Pons (tissue), 1 donor: Measurements from ENCODE around the gene PRKAR1B.

Experiments used
- DNase-seq: peaks from one replicate; pipeline ENCODE4 v3.0.0-alpha.2; 2016; ENCODE audit warnings: low spot score

PRKAR1B gene

DNA sequence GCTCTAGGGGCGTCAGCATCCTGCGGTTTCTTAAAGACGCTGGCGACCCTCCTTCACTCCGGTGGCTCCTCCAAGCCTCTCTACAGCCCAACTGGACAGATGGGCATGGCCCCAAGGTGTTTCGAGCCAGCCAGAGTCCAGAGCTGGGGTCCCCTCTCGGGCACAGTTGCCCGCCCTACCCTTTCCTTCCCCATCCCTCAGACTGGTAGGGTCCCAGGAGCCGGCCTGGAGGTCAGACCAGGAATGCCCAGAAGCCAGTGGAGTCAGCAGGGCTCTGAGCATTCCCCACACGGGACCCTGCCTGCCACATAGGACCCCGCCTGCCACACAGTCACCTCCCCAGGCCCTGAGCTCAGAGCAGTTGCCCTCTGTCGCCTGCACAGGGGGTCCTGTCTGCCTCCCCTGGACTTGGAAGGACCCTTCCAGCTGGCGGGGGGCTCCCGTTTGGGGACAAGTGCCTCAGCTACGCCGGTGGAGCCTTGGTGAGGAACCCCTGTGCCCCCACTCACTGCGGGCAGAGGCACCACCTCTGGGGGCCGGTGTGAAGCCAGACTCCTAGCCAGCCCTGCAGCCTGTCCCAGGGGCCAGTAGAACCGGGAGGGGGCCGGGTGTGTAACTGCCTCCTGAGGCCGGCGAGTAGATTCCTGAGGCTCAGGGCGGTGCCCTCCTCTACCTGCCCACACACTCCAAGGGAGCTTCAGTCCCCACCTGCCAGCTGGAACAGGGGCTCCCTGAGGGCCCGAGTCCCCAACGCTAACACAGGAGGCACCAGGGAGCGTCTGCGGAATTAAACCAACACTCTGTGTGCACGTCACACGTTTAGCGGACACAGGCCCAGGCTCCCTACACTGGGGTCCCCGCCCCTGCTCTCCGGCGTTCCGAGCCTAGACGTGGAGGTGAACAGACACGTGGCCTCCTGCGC lies 188.1 kb downstream of the PRKAR1B start:
- DNase-seq: no peak

DNA sequence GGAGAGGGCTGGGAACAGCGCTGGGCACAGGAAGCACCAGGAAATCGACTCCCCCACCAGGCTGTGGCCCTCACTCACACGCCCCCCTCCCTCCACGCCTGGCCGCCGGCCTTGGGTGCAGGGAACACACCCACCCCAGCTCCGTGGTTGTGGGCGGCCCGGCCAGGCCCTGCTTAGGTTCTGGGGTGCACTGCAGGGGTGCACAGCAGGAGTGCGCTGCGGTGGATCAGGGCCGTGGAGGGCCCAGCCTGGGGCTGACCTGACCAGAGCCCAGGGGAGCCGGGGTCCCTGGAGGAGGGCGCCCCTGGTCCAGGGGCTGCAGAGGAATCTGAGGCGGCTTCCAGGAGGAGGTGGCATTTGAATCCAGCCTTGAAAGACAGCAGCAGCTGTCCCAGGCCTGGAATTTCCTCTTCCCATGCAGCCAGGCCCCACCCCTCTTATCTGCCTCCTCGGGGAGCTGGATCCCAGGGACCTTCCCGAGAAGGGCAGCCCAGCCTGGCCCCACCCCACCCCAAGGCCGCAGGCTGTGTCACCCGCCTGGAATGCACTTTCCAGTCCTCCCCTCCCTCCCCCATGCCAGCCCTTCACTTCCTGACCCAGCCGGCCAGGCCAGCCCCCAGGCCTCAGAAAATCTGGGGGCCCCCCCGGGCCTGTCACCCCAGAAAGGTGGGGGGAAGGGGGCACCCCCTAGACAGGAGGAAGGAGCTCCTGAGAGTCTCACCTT lies 189.0 kb downstream of the PRKAR1B start:
- no peak for DNase-seq

DNA sequence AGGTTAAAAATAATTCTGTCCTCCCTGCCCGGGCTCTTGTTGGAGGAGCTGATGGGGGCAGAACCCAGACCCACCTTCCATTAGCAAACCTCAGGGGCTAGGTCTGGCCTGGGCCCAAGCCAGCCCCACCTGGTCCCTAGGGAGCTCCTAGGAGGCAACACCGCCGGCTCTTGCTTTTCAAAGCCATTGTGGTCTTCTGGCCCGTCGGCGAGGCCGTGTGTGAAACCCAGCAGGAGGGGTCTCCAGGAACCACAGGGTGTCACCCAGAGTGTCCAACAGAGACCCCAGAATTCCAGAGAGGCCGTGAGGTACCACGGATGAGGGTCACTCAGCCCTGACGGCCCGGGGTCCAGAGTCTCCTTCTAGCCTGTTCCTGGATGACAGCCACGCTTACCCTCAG lies 190.8 kb downstream of the PRKAR1B start:
- DNase-seq: no peak

DNA sequence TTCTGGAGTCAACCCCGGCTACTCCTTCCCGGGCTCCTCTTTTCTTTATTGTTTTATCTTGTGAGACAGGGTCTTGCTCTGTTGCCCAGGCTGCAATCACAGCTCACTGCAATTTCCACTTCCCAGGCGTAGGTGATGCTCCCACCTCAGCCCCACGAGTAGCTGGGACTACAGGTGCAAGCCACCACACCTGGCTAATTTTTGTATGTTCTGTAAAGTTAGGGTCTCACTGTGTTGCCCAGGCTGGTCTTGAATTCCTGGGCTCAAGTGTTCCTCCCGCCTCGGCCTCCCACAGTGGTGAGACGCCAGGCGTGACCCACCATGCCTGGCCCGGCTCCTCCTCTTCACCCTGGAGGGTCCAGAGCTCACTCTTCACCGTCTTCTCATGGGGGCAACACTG lies 192.1 kb downstream of the PRKAR1B start:
- DNase-seq: no peak

DNA sequence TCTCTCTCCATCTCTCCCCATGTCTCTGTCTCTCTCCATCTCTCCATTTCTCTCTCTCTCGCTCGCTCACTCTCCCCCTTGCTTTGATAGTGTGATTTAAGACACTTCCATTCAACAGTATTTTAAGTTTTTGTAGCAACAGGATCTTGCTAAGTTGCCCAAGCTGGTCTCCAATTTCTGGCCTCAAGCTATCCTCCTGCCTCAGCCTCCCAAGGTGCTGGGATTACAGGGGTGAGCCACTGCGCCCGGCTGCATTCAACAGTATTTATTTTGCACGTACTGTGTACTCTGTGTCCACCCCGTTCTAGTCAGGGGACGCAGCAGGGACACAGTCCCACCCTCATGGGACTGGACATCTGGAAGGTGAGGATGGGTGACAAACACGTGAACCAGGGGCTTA lies 193.0 kb downstream of the PRKAR1B start:
- no peak for DNase-seq

DNA sequence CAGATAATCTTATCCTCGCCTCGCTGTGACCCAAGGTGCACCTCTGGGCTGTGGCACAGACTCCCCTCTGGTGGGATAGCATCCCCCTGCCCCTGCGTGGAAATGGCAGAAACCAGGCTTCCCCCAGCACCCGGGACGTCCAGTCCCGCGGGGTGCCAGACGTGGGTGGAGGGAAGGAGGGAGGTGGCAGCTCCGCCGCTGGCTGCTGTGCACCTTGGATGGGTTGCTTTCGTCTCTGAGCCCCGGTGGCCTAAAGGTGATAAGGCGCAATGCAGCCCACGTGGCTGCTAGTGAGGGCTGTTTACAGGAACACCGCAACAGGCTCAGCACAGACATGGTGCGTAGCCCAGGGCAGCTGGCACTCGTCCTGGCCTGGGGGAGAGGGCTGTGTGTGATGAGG lies 193.8 kb downstream of the PRKAR1B start:
- no peak for DNase-seq

DNA sequence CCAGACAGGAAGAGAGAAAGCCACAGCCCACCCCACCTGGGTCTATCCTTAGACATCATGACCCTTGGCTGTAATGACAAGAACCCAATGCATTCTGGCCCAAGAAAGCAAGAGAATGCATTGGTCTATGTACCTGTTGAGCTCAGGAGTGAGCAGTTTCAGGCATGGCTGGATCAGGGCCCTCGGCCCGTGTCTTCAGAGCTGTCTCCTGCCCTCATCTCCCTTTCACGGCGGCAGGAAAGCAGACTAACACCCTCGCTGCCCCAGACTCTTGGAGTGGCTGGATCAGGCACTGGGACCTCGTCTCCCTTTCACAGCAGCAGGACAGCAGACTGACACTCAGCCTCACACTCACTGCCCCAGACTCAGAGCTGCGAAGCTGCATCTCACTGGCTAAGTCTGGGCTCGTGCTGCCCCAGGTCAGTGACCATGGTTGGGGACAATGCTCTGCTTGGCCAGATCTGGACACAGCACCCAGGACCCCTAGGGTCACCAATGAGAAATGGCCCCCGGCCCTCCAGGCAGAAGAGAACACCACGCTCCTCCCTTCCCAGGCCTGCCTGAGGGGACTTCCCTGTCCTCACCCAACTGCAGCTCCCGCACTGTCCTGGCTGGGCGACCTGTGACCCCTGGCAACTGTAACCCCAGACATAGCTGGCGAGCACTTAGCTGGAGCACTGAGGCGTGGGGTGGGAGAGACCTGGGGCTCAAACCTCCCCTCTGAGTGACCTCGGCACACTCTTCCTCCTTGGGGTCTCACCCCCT lies 194.5 kb downstream of the PRKAR1B start:
- no peak for DNase-seq

DNA sequence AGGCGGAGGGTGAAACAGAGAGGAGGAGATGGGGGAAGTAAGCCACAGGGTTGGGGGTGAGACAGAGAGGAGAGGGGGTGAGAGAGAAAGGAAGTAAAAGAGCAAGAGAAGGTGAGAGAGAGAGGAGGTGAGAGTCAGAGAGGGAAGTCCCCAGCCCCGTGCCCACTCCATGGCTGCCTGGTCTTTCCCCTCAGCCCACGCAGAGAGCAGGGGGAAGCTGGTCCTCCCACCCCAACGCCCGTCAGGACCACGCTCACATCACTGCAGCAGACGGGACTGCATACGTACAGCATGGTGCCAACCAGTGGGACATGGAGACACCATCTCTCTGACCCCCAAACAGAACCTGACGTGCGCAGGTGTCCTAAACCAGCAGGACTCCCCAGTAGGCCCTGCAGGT lies 195.3 kb downstream of the PRKAR1B start:
- DNase-seq: no peak

DNA sequence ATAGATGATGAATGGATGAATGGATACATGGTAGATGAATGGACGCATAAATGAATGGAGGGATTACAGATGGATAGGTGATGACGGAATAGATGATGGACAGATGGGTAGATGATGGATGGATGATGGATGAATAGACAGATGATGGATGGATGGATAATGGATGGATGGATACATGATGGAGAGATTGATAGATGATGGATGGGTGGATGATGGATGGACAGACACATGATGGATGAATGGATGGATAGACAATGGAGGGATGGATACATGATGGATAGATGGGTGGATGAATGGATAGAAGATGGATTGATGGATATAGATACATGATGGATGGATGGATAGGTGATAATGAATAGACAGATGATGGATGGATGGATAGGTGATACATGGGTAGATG lies 198.6 kb downstream of the PRKAR1B start:
- DNase-seq: no peak

DNA sequence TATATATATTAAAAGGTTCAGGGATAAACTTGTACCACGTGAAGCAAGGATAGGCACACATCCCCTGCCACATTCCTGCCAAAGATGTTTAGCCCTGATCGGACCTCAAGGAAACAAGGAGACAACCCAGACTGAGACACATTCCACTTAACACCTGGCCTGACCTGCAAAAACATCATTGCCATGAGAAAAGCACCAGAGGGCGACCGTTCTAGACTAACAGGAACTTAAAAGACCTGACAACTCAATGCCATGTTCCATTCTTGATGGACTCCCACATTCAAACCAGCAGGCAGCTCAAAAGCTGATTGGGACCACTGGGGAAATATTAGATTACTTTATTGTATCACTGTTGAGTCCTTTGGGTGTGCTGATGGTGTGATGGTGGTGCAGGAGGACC lies 199.4 kb downstream of the PRKAR1B start:
- no peak for DNase-seq

DNA sequence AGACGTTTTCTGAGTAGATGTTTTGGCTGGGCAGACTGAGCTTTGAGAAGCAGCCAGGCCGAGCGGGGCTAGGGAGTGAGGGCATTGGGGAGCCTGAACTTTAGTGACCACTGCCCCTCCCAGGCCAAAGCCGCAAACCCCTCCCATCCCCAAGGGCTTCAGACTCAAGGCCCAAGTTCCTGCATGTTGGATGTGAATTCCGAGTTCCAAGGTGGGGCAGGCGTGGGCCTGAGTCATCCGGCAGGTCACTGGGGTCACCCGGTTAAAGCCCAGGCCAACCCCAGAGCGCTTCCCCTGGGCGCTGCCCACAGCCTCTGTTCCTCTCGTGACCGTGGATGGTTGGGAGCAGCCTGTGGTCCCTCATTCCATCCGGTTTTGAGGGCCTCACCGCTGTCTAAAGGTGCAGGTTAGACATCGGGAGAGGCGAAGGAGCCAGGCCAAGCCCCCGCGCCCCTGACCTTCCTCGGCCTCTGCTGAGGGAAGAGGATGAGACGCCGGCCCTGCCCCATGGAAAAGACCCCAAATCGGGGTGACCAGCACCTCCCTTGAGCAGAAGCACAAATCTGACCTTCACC lies 200.5 kb downstream of the PRKAR1B start:
- no peak for DNase-seq

DNA sequence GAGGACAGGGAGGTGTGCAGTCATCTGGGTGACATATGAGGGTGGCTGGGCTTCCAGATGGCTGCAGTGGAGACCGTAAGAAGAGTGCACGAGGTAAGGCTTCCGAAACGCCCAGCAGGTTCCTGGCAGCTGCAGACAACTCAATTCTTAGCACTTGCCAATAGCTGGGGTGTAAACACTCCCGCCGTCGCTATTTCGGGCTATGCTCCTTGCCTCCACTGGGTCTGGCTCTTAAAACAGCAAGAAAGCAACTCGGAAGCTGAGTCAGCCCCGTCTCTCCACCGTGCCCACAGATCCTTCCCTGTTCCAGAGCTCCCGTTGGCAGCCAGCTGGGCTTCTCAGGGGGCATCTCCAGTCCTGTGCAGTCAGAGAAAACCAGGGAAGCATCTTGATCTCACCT lies 201.3 kb downstream of the PRKAR1B start:
- DNase-seq: no peak

DNA sequence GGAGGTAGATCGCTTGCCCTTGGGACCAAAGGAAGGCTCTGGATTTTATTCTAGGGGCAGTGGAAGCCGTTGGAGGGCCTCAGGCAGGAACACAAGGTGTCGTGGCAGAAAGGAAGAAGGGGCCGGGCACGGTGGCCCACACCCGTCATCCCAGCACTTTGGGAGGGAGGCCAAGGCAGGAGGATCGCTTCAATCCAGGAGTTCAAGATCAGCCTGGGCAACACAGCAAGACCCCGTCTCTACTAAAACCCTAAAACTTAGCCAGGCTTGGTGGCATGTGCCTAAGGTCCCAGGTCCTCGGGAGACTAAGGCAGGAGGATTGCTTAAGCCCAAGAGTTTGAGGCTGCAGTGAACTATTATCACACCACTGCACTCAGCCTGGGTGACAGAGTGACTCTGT lies 202.3 kb downstream of the PRKAR1B start:
- no peak for DNase-seq

DNA sequence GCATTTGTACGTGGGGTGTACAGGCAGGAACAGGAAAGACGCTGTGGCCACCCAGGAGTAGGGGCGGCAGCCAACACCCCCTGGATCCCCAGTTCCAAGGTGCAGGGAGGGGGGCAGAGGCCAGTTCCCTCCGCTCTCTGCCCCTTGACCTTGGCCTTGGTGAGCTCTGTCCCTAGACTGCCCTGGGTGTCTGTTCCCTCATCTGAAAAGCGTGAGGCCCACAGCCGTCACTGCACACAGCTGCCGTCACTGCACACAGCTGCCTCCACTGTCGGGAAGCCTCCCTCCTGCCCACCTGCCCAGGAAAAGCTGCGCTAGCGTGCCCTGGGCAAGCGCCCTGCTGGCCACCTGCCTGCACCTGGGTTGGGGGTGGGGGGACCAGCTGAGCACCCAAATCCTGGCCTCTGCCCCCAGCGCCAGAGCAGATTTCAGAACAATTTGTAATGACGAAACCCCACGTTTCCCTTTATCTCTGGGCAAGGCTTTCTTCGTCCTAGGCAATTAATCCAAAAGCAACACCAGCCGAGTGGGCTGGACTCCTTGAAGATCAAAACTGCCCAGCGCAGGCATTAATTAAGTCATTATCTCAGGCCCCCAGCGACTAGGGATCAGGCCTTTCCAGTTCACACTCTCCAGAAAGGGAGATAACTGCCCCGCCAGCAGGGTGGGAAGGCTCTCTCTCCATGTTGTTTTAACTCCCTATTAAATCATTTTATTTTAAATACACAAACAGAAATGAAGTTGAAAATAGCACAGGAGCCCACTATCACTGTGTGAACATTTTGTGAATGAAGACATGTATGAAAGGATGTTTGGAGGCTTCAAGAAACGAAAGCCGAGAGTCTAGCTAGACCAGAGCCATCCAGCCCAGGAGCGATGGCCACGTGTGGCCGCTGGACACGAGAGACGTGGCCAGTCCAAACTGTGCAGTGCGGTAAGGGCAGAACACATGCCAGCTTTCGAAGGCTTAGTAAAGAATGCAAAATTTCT lies 203.4 kb downstream of the PRKAR1B start:
- no peak for DNase-seq

DNA sequence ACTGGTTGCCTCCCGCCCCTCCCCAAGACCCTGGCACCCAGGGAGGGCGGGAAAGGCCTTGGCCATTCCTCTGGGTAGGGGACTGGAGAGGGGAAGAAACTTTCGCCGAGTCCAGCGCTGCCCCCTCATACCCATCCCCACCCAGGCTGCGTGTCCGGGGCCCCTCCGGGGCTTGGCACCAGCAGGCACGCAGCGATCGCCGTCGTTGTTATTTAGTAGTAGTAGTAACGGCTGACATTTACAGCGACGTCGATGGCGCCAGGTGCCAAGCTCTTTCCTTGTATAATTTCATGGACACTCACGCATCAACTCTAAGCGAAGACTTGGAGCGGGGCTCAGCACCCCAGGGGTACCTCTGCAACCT lies 204.1 kb downstream of the PRKAR1B start:
- no peak for DNase-seq

DNA sequence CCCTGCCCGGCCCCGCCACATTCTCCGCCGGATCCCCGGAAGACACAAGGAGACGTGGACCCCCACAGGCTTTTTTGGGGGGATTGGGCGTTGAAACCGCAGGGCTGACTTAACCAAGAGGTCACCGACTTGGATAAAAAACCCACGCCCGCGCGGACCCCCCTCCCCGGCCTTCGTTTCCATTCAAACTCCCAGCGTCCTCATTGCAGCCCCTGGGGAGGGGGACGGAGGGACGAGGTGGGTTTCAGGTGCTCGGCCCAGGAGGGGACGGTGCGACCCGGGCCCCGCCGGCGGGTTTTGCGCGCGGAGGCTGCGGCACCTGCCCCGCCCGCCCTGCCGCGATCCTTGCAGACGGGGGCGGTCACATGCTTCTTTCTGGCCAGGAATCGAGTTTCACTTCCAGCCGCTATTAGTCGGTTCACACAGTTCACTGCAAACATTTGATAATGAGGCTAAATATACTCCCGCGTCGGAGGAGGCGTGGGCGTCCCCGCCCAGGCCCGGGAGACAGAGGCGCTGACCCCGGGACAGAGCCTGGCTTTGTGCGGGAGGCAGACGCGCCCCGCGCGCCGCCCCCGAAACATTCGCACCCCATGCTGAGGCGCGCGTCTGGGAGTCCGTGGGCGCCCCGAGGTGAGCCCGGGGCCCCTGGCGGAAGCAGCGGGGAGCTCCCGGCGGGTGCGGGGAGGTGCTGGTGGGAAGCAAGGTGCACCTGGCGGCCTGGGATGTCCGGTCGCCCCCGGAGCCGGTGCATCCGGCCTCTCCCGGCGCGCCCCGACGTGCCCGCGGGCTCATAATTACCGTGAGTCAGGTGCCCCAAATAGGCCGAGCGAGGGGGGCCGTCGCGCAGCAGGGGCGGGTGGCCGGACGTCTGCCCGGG lies 204.8 kb downstream of the PRKAR1B start:
- DNase-seq: peak; percentile 58

DNA sequence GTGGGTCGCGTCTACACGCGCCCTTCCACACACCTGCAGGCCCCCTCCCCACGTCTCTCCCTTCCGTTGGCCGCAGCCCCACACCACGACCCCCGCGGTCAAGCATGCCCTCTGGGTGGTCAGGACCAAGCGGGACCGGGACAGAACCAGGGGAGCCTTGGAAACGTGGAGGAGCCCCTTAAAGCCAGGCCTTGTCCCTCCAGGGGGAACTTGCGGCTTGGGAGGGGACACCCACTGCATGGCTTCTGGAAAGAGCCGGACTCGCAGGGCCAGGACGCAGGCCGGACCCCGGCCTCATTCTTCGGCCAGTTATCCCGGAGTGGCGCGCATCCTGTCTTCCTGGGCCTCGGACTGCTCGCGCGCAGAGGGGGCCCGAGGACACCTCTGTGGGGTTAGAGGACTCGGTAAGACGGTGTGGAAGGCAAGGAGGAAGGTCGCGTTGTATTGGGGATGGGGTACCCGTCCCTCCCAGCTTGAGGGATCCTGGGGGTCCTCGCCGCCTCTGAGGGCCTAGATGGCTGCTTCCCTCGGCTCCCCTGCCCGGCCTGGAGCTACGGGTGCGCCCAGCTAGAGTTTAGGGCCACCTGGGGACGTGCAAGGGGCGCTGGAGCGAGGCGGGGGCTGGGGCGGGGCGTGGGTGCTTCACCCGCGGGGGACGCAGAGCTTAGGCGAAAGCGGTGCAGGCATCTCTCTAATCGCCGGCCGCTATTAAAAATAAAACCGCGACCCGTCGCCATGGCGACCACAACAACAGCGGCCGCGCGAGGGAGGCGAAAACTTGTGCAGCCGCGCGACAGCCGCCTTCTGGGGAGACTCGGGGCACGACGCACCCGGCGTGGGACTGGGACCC lies 205.6 kb downstream of the PRKAR1B start:
- DNase-seq: no peak

DNA sequence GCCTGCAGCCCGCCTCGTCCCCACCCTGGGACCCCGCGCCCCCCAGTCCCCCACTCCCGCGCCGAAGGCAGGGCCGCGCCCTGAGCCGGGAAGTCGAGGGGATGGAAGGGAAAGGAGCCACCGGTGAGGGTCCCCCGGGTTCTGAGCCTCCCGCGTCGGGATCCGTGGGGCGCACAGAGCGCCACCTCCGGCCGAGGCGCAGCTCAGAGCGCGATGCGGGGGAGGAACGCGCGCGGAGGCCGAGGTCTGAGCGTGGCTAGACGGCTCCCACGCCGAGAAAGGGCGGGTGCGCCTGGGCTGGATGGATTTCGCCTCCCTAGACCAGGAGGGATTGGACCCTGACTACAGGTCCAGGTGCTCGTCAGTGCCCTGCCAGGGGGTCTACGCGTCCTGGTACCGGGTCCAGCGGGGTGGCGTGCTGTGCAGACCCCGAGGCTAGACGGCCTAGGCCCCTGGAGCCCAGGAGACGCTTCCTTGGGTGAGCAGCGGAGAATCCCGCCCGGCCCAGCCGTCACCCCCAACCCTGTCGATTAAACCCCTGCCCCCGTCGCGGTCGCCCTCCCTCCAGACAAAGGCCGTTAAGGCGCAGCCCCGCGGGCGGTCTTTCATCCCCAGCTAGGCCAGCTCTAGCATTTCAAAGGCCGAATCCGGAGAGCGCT lies 206.4 kb downstream of the PRKAR1B start:
- DNase-seq: no peak
